NCI-H128 (cell line): ENCODE results near the gene ADARB2.

Experiments
- DNase-seq: peaks from one replicate; lab custom pipeline; 2025; ENCODE audit not compliant: unreplicated experiment; lab: John Stamatoyannopoulos, UW

The ADARB2 gene

DNA sequence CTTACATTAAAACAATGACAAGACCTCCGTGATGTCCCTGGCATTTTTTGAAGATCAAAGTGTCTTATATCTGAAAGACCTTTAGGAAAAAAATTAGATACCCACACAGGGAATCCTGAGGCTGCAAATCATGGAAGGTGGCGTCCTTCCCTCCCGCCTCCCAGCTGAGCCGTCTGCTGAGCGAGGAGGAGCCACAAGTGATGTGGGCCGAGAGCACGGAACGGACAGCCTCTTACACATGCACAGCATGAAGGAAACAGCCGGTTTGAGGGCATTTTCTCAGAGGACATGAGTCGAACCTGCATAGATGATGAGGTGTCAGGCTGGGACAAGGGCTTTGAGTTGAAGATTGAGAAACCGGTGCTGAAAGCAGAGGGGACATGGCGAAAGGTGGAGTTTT, 163.3 kb downstream of the ADARB2 start:
- no peak for DNase-seq

DNA sequence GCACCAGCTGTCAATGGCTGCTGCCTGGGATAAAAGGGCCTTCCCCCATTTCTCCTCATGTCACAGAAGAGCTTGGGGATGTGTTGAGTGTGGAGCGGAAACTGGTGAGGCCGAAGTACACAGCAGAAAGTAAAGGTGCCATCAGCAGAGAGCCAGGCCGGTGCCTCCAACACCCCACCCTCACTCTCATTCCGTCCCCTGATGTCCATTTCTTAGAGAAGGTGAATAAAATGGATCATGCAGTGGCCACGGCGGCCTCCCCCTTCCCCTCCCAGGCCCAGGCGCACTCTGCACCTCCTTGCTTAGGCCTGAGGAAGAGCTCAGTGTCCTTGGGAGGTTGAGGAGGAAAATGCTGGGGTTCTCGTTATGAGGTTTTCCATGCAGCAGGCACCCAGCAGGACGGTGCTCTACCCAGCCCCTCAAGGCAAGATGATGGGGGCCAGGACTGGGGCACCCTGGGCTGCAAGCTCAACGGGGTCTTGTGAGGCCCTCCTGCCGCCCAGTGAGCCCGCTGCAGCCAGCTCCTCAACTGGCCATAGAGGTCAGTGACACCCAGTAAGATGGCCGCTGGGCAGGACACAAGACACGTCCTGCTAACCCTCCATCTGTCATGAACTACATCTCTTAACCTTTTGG, 163.9 kb downstream of the ADARB2 start:
- no peak for DNase-seq

DNA sequence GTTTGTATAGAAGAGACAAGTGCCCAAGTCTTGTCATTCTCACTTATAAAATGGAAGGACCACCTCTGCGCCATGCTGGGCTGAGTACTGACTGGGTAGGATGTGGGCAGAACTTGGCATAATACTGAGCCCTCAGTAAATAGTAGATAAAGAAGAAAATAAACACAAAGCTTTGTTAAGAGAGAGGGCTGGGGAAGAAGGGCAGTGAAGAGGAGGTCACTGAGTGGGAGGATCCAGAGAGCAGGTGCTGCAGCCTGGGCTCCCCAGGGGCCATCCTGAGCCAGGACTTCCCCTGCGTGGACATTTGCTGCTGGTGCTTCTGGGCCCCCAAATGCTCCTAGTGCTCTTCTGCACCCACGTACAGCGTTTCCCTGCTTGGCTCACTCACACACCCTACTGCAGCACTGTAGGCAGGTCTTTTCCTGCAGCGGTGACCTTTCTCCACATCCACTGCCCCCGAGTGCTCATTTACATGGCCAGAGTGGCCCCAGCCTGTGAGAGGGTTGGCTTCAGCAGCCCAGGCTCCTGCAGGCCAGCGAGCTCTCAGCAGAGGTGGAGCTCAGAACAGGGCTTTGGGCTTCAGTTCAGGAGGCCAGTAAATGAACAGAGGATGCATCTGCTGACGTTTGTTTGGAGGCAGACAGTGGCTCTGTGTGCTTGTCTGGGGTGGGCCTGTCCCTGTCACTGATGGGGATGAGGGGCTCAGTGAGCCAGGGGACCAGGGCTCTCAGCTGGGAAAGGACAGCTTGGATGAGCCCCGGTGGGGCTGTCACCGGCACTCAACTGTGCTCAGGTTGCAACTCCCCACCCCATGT, 164.6 kb downstream of the ADARB2 start:
- DNase-seq, result no peak

DNA sequence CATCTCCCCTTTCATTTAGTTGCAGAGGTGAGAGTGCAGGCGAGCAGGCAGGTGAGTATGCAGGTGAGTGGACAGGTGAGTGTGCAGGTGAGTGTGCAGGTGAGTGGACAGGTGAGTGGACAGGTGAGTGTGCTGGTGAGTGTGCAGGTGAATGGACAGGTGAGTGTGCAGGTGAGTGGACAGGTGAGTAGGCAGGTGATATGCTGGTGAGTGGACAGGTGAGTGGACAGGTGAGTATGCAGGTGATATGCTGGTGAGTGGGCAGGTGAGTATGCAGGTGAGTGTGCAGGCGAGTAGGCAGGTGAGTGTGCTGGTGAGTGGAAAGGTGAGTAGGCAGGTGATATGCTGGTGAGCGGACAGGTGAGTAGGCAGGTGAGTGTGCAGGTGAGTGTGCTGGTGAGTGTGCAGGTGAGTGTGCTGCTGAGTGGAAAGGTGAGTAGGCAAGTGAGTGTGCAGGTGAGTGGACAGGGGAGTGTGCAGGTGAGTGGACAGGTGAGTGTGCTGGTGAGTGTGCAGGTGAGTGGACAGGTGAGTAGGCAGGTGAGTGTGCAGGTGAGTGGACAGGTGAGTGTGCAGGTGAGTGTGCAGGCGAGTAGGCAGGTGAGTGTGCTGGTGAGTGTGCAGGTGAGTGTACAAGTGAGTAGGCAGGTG, 165.6 kb downstream of the ADARB2 start:
- DNase-seq, result no peak

DNA sequence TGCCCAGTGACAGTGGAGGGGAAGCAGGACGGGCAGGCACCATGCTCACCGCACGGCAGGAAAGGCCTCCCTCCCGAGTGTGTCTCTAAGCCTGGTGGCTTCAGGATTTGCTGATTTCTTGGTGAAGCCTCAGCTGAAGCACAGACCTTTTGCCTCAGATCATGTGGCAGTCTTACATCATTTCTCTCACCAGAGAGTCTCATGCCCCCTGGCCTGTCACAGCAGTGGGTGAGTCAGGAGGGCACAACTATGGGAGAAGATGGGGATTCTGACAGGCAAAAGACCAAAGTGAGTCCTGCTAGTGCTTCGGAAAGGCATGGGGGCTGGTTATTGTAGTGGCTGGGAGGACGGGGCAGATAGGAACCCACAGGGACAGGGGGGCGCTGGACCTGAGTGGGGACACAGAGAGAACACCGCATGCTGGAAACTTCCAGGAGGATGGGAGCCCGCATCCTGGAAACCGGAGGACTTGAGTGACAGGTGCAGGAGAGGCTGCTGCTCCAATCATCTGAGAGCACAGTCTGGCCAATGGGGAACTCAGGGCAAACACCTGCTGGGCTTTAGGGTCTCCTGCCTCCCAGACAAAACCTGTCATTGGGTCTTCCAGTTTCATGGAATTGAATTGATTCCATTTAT, 166.8 kb downstream of the ADARB2 start:
- DNase-seq, result no peak

DNA sequence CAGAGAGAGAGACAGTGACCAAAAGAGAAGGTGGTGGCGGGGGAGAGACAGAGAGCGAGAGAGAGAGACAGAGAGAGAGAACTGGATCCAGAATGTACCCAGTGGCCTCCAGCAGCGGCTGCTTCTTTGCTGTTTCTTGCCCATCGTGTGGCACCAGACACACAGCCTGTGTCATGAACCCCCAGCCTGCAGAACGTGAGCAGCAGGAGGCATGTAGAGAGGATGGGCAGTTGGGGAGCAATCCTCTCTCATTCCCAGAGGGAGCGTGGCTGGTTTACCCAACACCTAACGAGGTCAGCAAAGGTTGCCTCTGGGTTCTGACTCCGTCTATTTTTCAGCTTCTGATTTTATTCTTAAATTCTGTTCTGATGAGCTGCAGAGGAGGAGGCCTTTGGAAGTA, 168.1 kb downstream of the ADARB2 start:
- no peak for DNase-seq

DNA sequence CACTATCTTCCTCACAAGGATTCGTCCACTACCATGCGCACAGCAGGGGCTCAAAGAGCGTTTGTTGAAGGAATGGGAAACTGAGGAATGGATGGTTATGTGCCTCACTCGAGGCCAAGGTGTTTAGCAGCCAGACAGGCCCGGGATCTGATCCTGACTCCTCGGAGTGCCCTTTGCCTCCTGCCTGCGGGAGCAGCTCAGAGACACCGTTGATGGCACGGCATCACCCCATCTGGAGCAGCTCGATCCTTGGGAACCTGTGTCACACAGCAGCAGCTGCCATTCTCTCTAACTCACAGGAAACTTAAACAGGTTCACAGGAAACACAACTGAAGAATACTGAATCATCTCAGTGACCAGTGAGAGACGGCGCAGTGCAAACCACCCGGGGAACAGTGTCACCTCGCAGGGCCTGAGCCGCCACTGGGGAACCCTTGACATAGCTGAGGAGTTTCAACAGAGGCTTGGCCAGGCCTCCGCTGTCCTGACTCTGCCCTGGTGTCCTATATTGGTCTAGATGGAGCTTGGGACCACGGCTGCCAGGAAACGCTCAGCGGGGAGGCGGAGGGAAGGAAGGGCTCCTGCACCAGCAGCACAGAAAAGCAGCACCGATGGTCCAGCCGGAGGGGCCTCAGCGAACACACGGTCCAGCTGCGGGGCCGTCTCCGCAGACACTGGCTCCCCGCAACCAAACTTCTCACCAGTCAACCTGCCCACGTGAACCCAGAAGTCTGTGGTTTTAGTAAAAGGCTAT, 169.4 kb downstream of the ADARB2 start:
- DNase-seq, result no peak

DNA sequence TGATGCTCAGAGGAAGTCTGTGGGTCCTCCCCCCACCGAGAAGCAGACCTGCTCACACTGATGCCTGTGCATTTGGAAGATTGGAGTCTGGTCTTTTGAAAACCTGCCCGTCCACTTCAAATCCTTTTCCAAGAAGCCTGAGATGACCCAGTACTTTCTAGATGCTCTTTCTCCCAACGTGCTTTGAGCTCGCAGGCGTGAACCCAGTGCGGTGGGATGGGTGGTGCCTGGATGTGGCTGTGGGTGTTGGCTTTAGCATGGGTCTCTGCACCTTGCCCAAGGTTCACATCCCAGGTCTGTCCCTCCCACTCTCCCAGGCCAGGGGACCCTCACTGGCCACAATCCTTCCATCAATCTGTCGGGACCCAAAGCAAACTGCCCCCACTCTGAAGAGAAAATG, 170.2 kb downstream of the ADARB2 start:
- no peak for DNase-seq

DNA sequence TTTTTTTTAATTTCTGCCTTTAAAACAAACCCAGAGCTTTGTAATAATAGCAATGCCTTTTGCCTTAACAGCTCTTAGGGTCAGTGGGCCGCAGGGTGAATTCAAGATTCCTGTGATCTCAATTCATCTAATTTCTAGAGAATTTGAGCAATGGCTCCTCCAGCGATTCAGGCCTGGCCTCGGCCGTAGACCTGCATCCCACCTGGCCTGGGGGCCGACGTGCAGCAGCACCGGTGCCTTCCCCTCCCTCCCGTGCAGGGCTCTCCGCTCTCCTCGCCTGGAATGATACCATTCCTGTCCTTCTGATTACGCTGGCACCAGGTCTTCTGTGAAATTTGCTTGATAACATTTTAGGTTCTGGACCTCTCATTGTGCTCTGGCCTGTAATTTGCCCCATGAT, 172.5 kb downstream of the ADARB2 start:
- no peak for DNase-seq

DNA sequence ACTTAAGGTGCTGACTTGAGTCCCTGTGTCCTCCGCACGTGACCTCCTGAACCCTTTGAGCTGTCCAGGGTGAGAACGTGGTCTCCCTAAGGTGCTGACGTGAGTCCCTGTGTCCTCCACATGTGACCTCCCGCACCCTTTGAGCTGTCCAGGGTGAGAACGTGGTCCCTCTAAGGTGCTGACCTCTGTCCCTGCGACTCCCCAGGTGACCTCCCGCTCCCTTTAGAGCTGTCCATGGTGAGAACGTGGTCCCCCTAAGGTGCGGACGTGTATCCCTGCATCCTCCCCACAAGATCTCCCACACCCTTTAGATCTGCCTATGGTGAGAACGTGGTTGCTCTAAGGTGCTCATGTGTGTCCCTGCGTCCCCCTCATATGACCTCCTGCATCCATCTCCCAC, 174.3 kb downstream of the ADARB2 start:
- no peak for DNase-seq

DNA sequence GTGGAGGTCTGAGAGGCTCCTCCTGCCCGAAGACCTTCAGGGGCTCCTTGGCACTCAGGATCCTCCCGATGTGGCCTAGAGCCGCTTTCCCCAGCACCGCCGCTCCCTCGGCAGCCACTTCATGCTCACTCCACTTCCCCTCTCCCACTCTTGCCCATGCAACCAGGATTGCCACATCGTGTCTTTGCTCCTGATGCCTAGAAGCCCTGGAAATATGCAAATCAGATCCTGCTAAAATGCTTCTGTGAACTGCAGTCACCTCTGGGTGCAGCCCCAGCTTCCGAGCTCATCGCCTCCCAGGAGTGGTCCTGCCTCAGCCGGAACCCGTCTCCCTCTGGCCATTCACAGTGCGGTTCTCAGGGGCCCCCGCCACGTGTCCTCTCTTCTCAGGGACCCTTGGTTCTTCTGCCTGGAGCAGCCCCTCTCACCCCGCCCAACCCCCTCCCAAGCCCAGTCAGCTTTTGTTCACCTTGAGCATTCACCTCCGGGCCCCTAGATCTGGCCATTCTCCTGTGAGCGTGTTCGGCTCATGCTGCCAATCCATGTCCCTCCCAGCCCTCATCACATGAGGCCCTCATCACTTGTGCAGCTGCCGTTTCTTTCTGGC, 175.5 kb downstream of the ADARB2 start:
- no peak for DNase-seq

DNA sequence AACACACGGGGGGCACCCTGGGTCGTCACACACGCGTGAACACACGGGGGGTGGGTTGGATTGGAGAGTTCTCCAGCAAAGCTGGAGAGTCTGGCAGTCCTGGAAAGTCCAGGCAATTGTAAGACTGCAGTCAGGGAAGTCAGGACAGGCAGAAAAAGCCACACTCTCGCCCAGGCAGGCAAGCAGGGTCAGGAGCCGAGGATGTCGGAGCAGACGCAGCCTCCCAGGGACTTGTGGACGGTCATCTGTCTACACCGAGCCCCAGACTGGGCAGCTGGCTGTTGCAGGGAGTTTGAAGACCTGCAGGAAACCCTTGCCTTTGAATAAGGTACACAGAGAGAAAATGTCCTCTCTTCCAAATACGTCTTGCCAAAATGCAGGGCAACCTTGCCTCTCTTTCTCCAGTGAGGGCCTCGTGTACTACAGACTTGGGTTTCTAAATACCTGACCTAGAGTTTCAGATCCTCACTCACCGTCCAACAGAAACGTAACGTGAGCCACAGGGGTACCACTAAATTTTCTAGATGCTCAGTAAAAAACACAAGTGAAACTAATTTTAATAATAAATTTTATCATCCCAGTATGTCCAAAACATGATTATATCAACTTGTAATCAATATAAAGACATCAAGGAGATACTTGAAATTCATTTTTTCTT, 176.7 kb downstream of the ADARB2 start:
- DNase-seq, result no peak

DNA sequence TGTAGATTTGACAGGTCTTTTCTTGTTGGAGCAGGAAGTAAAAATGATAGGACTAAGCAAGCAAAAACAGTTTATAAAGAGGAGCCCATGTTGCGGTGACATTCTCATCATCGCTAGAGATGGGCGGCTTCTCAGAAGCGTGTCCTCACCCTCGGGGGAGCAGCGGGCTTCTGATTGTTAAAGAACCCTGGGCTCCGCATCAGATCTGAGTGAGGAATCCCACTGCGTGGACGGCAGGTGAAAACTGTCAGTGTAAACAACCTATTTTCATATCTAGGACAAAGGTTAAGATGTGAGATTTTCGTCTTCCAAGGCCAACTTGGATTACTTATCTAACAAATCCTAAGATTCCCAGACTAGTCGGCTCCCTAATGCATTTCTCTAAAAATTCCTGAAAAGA, 177.6 kb downstream of the ADARB2 start:
- DNase-seq, result no peak

DNA sequence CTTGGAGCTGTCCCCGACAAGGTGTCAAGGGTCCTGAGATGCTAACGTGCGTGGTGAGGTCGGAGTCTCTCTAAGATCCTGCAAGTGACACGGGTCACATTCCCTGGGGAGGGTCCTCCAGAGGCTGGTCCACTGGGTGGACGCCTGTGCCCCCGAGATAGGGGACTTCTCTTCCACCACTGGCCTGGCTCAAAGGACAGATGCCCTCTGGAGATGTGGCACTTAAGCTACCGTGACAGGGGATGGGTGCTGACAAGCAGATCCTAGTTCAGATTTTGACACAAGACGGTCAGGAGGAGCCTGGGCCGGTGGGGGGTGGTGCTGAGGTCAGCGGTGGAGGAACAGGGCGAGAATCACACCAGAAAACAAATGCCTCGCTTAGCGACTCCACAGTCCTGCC, 178.0 kb downstream of the ADARB2 start:
- DNase-seq, result no peak

DNA sequence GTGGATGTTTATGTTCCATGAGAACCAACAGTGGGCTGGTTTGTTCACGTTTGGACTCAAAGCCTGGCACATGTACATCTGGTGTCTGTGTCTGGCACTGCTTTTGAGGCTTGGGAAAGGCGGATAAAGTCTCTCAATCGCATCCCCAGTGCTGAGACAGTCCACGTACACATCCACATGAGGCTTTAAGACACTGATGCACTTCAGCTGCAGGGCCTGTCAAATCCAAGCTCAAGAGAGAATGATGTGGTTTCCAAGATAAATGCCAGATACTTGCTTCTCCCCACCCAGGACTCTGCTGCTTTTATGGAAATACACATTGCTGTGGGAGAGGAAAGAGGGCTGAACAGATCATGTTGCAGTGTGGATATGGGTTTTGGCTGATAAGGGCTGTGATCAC, 178.4 kb downstream of the ADARB2 start:
- DNase-seq, result no peak

DNA sequence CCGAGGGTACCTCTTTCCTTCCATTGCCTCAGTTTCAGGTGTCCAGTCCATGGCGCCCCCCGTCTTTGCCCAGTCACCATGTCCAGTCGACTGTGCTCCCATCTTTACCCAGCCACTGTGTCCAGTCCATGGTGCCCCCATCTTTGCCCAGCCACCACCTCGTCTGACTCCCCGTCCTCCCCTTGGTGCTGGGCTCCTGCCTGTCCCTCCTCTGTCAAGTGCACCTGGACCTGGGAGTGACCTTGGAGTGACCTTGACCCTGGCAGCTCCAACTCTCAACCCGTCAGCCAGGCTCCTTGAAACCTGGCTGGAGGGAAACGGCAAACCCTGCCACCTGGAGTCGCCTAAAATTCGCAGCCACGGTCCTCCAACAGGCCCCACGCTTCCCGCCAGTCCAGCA, 180.2 kb downstream of the ADARB2 start:
- no peak for DNase-seq

DNA sequence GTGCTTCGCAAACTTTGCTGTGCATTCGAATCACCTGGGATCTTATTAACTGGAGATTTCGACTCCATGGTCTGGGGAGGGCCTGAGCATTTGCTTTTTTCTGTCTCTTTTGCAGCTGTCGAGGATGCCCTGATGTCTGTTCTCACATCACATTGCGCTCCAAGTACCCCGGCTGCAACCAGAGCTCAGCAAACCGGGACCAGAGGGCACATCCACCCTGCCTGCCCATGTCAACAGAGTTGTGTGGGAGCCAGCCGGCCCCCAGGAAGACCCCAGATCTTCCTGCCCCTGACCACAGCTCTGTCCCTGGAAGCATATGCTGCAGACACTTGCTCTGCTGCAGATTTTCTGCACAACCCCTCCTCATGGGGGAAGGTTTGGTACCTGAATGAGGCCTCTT, 180.8 kb downstream of the ADARB2 start:
- no peak for DNase-seq

DNA sequence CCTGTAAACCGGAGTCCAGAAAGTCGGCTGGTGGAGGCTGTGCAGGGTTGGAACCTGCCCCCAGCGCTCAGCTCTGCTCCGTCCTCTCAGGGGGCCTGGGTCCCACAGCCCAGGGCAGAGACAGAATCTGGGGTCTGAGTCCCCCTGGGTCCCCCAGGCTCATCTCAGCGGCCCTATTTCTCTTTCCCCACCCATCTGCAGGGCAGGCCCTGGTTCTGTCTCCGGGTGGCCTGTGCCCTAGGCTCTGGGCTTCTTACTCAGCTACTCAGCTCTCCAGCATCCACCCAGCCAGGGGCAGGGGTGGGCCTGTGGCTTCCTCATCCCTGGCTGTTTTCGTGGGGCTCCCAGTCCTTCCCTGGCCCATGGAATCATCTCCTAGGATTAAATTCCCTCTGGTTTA, 183.4 kb downstream of the ADARB2 start:
- no peak for DNase-seq

DNA sequence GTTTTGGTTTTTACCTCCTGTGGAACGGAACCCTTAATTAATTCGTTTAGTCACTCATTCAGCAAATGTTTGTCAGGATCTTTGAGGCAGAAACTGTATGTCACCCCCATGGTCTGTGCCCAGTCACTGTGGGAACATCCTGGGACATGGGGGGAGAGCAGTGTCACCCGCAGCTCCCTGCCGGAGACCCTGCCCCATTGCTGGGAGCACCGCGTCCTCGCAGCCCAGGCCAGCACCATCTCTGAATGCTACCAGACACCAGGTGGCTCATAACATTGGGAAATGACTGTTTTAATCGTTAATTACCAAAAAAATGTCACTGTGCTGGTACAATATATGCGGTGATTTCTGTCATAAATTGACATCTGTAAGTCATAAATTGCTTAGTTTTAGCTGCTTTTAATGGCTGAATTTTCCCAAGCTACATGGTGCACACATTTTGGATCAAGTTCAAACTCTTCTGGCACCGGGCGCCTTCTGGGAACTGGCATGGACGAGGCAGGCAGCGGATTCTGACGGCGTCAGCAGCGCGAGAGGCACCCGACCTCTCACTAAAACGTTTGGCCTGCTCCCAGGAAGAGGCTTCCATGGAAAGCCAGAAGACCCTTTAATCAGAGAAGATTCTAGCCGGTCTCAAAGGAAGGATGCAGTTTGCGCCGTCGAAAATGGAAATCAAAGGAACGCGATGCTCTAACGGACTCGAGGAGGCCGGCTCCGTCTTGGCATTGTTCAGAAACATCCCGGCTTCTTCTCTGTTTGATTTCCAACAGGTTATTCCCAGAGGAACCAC, 184.2 kb downstream of the ADARB2 start:
- no peak for DNase-seq
